Measurements from ENCODE around the gene TANGO6.

- TF ChIP-seq CBX5 (IDR thresholded peaks at IDR 0.05; ENCODE audit: low read depth, low read length) (no peak), POLR2A (IDR thresholded peaks at IDR 0.05; ENCODE audit: control extremely low read depth in 1 of 2, low read depth in 2 of 2, low read length in 2 of 2) (no peak), CTCF (IDR thresholded peaks at IDR 0.05; ENCODE audit: control extremely low read depth in 1 of 3, insufficient read depth in 1 of 3, low read depth in 1 of 3, low read length in 3 of 3) (no peak), TAF7 (optimal IDR thresholded peaks at IDR 0.05; ENCODE audit: borderline replicate concordance, low read depth, low read length) (no peak), GABPA (IDR thresholded peaks at IDR 0.05; ENCODE audit: borderline replicate concordance, insufficient read depth, low read length) (no peak), SIX5 (IDR thresholded peaks at IDR 0.05; ENCODE audit: low read depth, low read length) (no peak), TEAD4 (IDR thresholded peaks at IDR 0.05; ENCODE audit: low read depth, low read length) (no peak), GTF2F1 (IDR thresholded peaks at IDR 0.05; ENCODE audit: borderline replicate concordance, low read depth, low read length) (no peak), EZH2 (IDR thresholded peaks at IDR 0.05; ENCODE audit: low read depth, low read length, severe bottlenecking) (no peak), NRF1 (IDR thresholded peaks at IDR 0.05; ENCODE audit: low read depth, low read length) (no peak), USF2 (IDR thresholded peaks at IDR 0.05; ENCODE audit: low read length) (no peak), RBBP5 (IDR thresholded peaks at IDR 0.05; ENCODE audit: borderline replicate concordance, low read depth, low read length) (no peak), ZNF274 (IDR thresholded peaks at IDR 0.05; ENCODE audit: borderline replicate concordance, extremely low read depth, low read length) (no peak), EP300 (IDR thresholded peaks at IDR 0.05; ENCODE audit: borderline replicate concordance in 1 of 2, low read depth in 2 of 2, low read length in 2 of 2) (no peak)
Measured at GRCh38 chr16:68951991-68952877, 108.9 kb downstream of the TANGO6 start.
